SU-DHL-6 (cell line): ENCODE data around the gene PCDHA11.

Source experiments
- CTCF ChIP-seq: fragments of 200-600 bp; sonication (generic); IDR thresholded peaks from one replicate; pipeline ENCODE4 v1.5.1; 2017; ENCODE audit warnings: antibody characterized with exemption, mild to moderate bottlenecking, low read length, moderate library complexity; ENCODE audit not compliant: insufficient read depth, poor library complexity, severe bottlenecking
- EZH2phosphoT487 ChIP-seq: fragments of 200-600 bp; sonication (generic), shearing (Covaris generic); conservative IDR thresholded peaks from 2 replicates; pipeline ENCODE4 v1.6.1; 2018; ENCODE audit warnings: mild to moderate bottlenecking, antibody characterized with exemption, low read length, moderate library complexity, mixed read lengths

GRCh38 chr5:140882591-140882899, 13.8 kb downstream of the PCDHA11 start:
- TF ChIP-seq CTCF (no peak), EZH2phosphoT487 (no peak)
